ENCODE results near the gene BEND5. TPM values are rescaled to one million over a fixed set of nuclear protein-coding genes. Genes with fewer than 3 reads are reported as not detected.

Gene BEND5
- total and polyA plus RNA-seq, 11 donors = 0.85 to 6.4 (median 3.5) TPM

DNA sequence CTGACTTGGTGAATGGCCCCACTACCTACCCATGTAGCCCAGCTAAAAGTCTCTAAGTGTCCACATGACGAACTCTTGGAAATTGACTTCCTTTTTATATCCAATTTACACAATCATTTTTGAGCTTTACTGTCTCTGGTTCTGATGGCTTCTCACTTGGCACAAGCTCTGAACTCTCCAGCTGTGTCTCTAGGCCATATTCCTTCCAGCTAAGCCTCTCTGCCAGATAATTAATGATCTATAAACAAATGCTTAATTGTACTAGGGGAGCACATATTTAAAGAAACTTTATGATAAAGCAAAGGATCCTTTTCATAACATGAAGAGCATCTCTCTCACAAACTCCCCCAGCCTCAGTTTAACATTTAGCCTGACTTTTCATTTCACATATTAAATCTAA, 16.3 kb upstream of the BEND5 start:
- WGBS, 4 donors = 66 to 73% (median 70%) methylated on average over 1 of the region's 1 CpG
- no peaks in the 10 kb centered on the region for H3K36me3 ChIP-seq
- no peaks in the 10 kb centered on the region for H3K4me1 ChIP-seq
- intact Hi-C loops (cut with DNase I) = no loop called here
- H3K4me3 ChIP-seq = no peak overlapping the region
- H3K27ac ChIP-seq = no peak overlapping the region
- TF ChIP-seq, protein P1, sequence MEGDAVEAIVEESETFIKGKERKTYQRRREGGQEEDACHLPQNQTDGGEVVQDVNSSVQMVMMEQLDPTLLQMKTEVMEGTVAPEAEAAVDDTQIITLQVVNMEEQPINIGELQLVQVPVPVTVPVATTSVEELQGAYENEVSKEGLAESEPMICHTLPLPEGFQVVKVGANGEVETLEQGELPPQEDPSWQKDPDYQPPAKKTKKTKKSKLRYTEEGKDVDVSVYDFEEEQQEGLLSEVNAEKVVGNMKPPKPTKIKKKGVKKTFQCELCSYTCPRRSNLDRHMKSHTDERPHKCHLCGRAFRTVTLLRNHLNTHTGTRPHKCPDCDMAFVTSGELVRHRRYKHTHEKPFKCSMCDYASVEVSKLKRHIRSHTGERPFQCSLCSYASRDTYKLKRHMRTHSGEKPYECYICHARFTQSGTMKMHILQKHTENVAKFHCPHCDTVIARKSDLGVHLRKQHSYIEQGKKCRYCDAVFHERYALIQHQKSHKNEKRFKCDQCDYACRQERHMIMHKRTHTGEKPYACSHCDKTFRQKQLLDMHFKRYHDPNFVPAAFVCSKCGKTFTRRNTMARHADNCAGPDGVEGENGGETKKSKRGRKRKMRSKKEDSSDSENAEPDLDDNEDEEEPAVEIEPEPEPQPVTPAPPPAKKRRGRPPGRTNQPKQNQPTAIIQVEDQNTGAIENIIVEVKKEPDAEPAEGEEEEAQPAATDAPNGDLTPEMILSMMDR (IDR thresholded peaks at IDR 0.05) = no peak
- no peak for TF ChIP-seq POLR2A (IDR thresholded peaks at IDR 0.05)
- DNase-seq (no peak), ATAC-seq (no peak)
- H3K27me3 ChIP-seq = peaks cover 0 to 6% (median 0%) of the 10 kb centered on the region in 9 donors
- H3K9me3 ChIP-seq = no peaks in the 10 kb centered on the region

DNA sequence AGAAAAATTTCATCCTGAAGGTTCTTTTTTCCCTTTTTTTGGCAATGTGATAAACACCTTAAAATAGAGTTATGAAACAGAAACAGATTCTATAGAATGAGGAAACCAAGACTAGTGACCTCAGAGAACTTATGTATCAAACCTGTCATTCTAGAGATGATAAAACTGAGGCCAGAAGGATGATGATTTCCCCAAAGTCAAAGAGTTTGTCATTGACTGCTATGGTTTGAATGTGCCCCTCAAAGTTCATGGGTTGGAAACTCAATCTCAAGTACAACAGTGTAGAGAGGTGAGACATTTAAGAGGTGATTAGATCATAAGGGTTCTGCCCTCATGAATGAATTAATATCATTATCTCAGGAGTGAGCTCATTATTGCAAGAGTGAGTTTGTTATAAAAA, 13.7 kb upstream of the BEND5 start:
- intact Hi-C loops (cut with DNase I) = no loop called here
- DNase-seq = no peak
- TF ChIP-seq, protein P1 (IDR thresholded peaks at IDR 0.05) = no peak
- no peak for TF ChIP-seq POLR2A (IDR thresholded peaks at IDR 0.05)
- no peaks in the 10 kb centered on the region for H3K4me1 ChIP-seq
- H3K4me3 ChIP-seq = no peak overlapping the region
- H3K27ac ChIP-seq = peak overlapping the region in 1 of 12 donors; percentile 58
- no peaks in the 10 kb centered on the region for H3K36me3 ChIP-seq
- no peak for ATAC-seq
- H3K27me3 ChIP-seq = peaks cover 0 to 6% (median 0%) of the 10 kb centered on the region in 9 donors
- H3K9me3 ChIP-seq = no peaks in the 10 kb centered on the region

DNA sequence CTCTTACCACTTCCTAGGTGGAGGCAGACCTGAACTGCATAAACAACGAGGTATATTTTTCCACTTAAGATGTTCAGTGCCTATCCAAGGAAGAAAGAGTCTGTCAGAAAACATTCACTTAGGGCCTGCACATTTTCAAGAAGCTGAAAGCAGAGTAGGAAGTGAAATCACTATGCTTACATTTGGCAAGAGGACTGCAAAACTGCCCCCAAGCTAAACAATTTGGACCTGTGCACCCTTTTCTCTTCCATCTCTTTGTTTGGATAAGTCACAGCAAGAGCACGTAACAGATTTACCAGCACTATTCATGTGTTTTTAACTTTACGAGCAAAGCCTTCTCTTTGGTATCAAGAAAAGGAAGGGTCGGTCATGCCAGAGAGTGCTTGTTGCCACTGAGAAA, 13.2 kb upstream of the BEND5 start:
- H3K27me3 ChIP-seq = peaks cover 0 to 6% (median 0%) of the 10 kb centered on the region in 9 donors
- H3K4me1 ChIP-seq = no peaks in the 10 kb centered on the region
- DNase-seq (no peak), ATAC-seq (no peak)
- TF ChIP-seq, protein P1 (IDR thresholded peaks at IDR 0.05) = no peak
- TF ChIP-seq POLR2A (IDR thresholded peaks at IDR 0.05) = no peak
- H3K4me3 ChIP-seq = no peak overlapping the region
- intact Hi-C loops (cut with DNase I) = no loop called here
- 66 to 78% (median 73%) methylated on average over 4 of the region's 4 CpGs for WGBS, 4 donors
- no peaks in the 10 kb centered on the region for H3K36me3 ChIP-seq
- H3K27ac ChIP-seq = peak overlapping the region in 1 of 12 donors; percentile 58
- no peaks in the 10 kb centered on the region for H3K9me3 ChIP-seq

DNA sequence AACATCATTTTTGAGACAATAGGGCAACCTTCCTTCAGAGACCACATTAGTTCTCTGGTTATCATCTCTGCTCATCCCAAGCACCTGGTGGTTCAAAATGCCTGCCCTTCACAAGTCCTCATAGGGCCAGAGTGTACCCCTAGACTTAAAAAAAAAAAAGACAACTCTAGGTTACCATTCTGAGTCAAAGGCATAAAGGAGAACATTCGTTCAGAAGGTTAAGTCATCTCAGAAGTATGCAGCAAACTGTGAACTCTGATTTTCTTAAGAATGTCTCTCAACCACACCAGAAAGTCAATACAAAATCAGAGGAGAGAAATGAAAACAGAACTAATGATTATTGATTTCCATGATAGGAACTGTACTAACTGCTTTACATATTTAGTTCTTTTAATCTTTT, 9.2 kb upstream of the BEND5 start:
- WGBS, 4 donors = 71 to 86% (median 81%) methylated on average over 1 of the region's 1 CpG
- H3K9me3 ChIP-seq = no peaks in the 10 kb centered on the region
- no peak overlapping the region for H3K27ac ChIP-seq
- H3K4me1 ChIP-seq = no peaks in the 10 kb centered on the region
- H3K4me3 ChIP-seq = no peak overlapping the region
- H3K27me3 ChIP-seq = peaks cover 0 to 17% (median 0%) of the 10 kb centered on the region in 9 donors
- TF ChIP-seq POLR2A (IDR thresholded peaks at IDR 0.05) = no peak
- TF ChIP-seq, protein P1 (IDR thresholded peaks at IDR 0.05) = no peak
- intact Hi-C loops (cut with DNase I) = no loop called here
- DNase-seq (no peak), ATAC-seq (no peak)
- no peaks in the 10 kb centered on the region for H3K36me3 ChIP-seq
